SK-N-MC (cell line): ENCODE measurements around the gene ZNF644.

Experiments used
- EZH2 ChIP-seq: fragments of 200-600 bp; sonication (generic); IDR thresholded peaks from one replicate; pipeline ENCODE4 v1.6.1; 2017; ENCODE audit warnings: antibody characterized with exemption
- FOXP2 ChIP-seq: optimal IDR thresholded peaks from 2 replicates; pipeline ENCODE3; 2011; ENCODE audit warnings: mild to moderate bottlenecking, moderate library complexity; ENCODE audit not compliant: insufficient read depth; ENCODE audit errors: extremely low read length, control extremely low read depth
- POLR2AphosphoS5 ChIP-seq: IDR thresholded peaks from 2 replicates; pipeline ENCODE4 v1.6.1; 2012; ENCODE audit warnings: mild to moderate bottlenecking, low read depth, low read length, borderline replicate concordance

GRCh38 chr1:91011726-91012125, 10.1 kb downstream of the ZNF644 start:
- no peak for TF ChIP-seq EZH2
- TF ChIP-seq POLR2AphosphoS5 = no peak
- no peak for TF ChIP-seq FOXP2
